H9 (cell line): ENCODE data around the gene MARK2. TPM values are rescaled to one million over a fixed set of nuclear protein-coding genes. Genes with fewer than 3 reads are reported as not detected.
A peak's percentile ranks its signal among the peaks of the same experiment; 100 is the strongest.

Experiments used
- DNase-seq: peaks from one replicate; pipeline ENCODE4 v3.0.0-alpha.2; 2017
- H2AFZ ChIP-seq: one replicate; pipeline ENCODE4 v1.6.1; 2013; ENCODE audit warnings: mild to moderate bottlenecking, low read length, control low read depth, moderate library complexity
- H2AK5ac ChIP-seq: 2 replicates; pipeline ENCODE4 v1.6.1; 2013; ENCODE audit warnings: low read length, control low read depth, mixed read lengths; ENCODE audit not compliant: insufficient read length
- H2BK120ac ChIP-seq: one replicate; pipeline ENCODE4 v1.6.1; 2013; ENCODE audit warnings: low read depth, mild to moderate bottlenecking, low read length, control low read depth, inconsistent platforms; ENCODE audit not compliant: poor library complexity, severe bottlenecking
- H2BK12ac ChIP-seq: 2 replicates; pipeline ENCODE4 v1.6.1; 2013; ENCODE audit warnings: low read length, control low read depth, mixed read lengths, low read depth; ENCODE audit not compliant: insufficient read length
- H2BK15ac ChIP-seq: 2 replicates; pipeline ENCODE4 v1.6.1; 2013; ENCODE audit warnings: low read depth, low read length, control low read depth
- H2BK20ac ChIP-seq: one replicate; pipeline ENCODE4 v1.6.1; 2013; ENCODE audit warnings: low read depth, mild to moderate bottlenecking, low read length, control low read depth, inconsistent platforms; ENCODE audit not compliant: poor library complexity, severe bottlenecking
- H2BK5ac ChIP-seq: 2 replicates; pipeline ENCODE4 v1.6.1; 2013; ENCODE audit warnings: low read length, control low read depth, mixed read lengths; ENCODE audit not compliant: insufficient read length
- H3K14ac ChIP-seq: 2 replicates; pipeline ENCODE4 v1.6.1; 2013; ENCODE audit warnings: low read length, control low read depth; ENCODE audit not compliant: insufficient read depth
- H3K18ac ChIP-seq: 2 replicates; pipeline ENCODE4 v1.6.1; 2013; ENCODE audit warnings: low read depth, mild to moderate bottlenecking, mixed read lengths, low read length, control low read depth; ENCODE audit not compliant: insufficient read length
- H3K23ac ChIP-seq: 2 replicates; pipeline ENCODE4 v1.6.1; 2013; ENCODE audit warnings: low read length, control low read depth, mixed read lengths, low read depth; ENCODE audit not compliant: insufficient read length
- H3K23me2 ChIP-seq: 2 replicates; pipeline ENCODE4 v1.6.1; 2013; ENCODE audit warnings: low read depth, mild to moderate bottlenecking, mixed read lengths, low read length, control low read depth; ENCODE audit not compliant: insufficient read length, poor library complexity, severe bottlenecking
- H3K27ac ChIP-seq: 2 replicates; pipeline ENCODE4 v1.5.1; 2013; ENCODE audit warnings: low read length, control low read depth, mixed read lengths, low read depth; ENCODE audit not compliant: insufficient read length
- H3K27me3 ChIP-seq: 2 replicates; pipeline ENCODE4 v1.6.1; 2013; ENCODE audit warnings: low read length, control low read depth, inconsistent platforms; ENCODE audit not compliant: insufficient read depth
- H3K4ac ChIP-seq: 2 replicates; pipeline ENCODE4 v1.6.1; 2013; ENCODE audit warnings: low read depth, mild to moderate bottlenecking, control low read depth, inconsistent platforms, low read length, moderate library complexity
- H3K4me1 ChIP-seq: 2 replicates; pipeline ENCODE4 v1.6.1; 2013; ENCODE audit warnings: low read length, control low read depth, inconsistent platforms; ENCODE audit not compliant: insufficient read depth
- H3K4me2 ChIP-seq: 2 replicates; pipeline ENCODE4 v1.6.1; 2013; ENCODE audit warnings: low read length, control low read depth, mixed read lengths; ENCODE audit not compliant: insufficient read length, insufficient read depth
- H3K56ac ChIP-seq: 2 replicates; pipeline ENCODE4 v1.6.1; 2013; ENCODE audit warnings: low read depth, mild to moderate bottlenecking, mixed read lengths, low read length, control low read depth; ENCODE audit not compliant: insufficient read length
- H3K79me1 ChIP-seq: 2 replicates; pipeline ENCODE4 v1.6.1; 2013; ENCODE audit warnings: low read depth, mild to moderate bottlenecking, moderate library complexity, low read length, control low read depth, inconsistent platforms; ENCODE audit not compliant: insufficient read depth, poor library complexity, severe bottlenecking
- H3K79me2 ChIP-seq: 2 replicates; pipeline ENCODE4 v1.6.1; 2013; ENCODE audit warnings: low read length, control low read depth, inconsistent platforms; ENCODE audit not compliant: insufficient read depth
- H3K9ac ChIP-seq: 2 replicates; pipeline ENCODE4 v1.6.1; 2013; ENCODE audit warnings: low read length, control low read depth, mixed read lengths; ENCODE audit not compliant: insufficient read length; ENCODE audit errors: extremely low read depth
- H3K9me3 ChIP-seq: one replicate; pipeline ENCODE4 v1.6.1; 2013; ENCODE audit warnings: low read depth, low read length, inconsistent platforms; ENCODE audit not compliant: control insufficient read depth
- H3T11ph ChIP-seq: one replicate; pipeline ENCODE4 v1.6.1; 2013; ENCODE audit warnings: mild to moderate bottlenecking, low read length, control low read depth, inconsistent platforms
- H4K20me1 ChIP-seq: one replicate; pipeline ENCODE4 v1.6.1; 2013; ENCODE audit not compliant: control insufficient read depth, insufficient read length, insufficient read depth
- H4K5ac ChIP-seq: 2 replicates; pipeline ENCODE4 v1.6.1; 2013; ENCODE audit warnings: low read depth, mild to moderate bottlenecking, mixed read lengths, low read length, control low read depth; ENCODE audit not compliant: insufficient read length
- H4K8ac ChIP-seq: replicated peaks from 2 replicates; pipeline ENCODE4 v1.6.1; 2013; ENCODE audit warnings: low read length, control low read depth, mixed read lengths, low read depth; ENCODE audit not compliant: insufficient read length
- H4K91ac ChIP-seq: 2 replicates; pipeline ENCODE4 v1.6.1; 2013; ENCODE audit warnings: low read depth, mild to moderate bottlenecking, moderate library complexity, mixed read lengths, low read length, control low read depth; ENCODE audit not compliant: insufficient read length
- H3K27ac Mint-ChIP-seq, 3 experiments: 2 replicates in 2 of 3; 3 replicates in 1 of 3; pipeline ENCODE4 v1.8.0; 2020 to 2021; ENCODE audit warnings: mixed read lengths in 3 of 3, mild to moderate bottlenecking in 1 of 3, moderate library complexity in 1 of 3
- H3K27me3 Mint-ChIP-seq: 2 replicates; pipeline ENCODE4 v1.8.0; 2021; ENCODE audit warnings: low read depth, mild to moderate bottlenecking, moderate library complexity, mixed read lengths
- H3K36me3 Mint-ChIP-seq, 3 experiments: 2 replicates in 2 of 3; 3 replicates in 1 of 3; pipeline ENCODE4 v1.8.0; 2020 to 2021; ENCODE audit warnings: low read depth in 3 of 3, mixed read lengths in 3 of 3; ENCODE audit not compliant: insufficient read depth in 1 of 3
- H3K4me1 Mint-ChIP-seq, 2 experiments: 2 replicates each; pipeline ENCODE4 v1.8.0; 2020; ENCODE audit warnings: mixed read lengths in 2 of 2
- H3K4me3 Mint-ChIP-seq, 2 experiments: 2 replicates in 1 of 2; 3 replicates in 1 of 2; pipeline ENCODE4 v1.8.0; 2020 to 2021; ENCODE audit warnings: mild to moderate bottlenecking in 2 of 2, mixed read lengths in 2 of 2, moderate library complexity in 1 of 2
- H3K9me3 Mint-ChIP-seq, 2 experiments: 2 replicates in 1 of 2; 3 replicates in 1 of 2; pipeline ENCODE4 v1.8.0; 2020; ENCODE audit warnings: mild to moderate bottlenecking in 2 of 2, mixed read lengths in 2 of 2, moderate library complexity in 1 of 2
- CTCF ChIP-seq: fragments of 200-600 bp; sonication (generic); conservative IDR thresholded peaks from 3 replicates; pipeline ENCODE4 v1.8.0; 2021; ENCODE audit warnings: antibody characterized with exemption, mild to moderate bottlenecking
- WGBS: extraction: QIAGEN DNeasy Blood & Tissue Kit; methylation state at CpG from one replicate; pipeline ENCODE4 v1.1.7; 2013; ENCODE audit warnings: missing lambda C conversion rate, low lambda C conversion rate, mixed read lengths; ENCODE audit not compliant: insufficient read length; ENCODE audit errors: extremely low coverage; 5-methylcytosine and 5-hydroxymethylcytosine counted together
- total RNA-seq: library from RNA; stranded (reverse); gene quantifications from 2 replicates; pipeline ENCODE4 v1.2.1, GENCODE V29; 2021

Gene MARK2
- total RNA-seq, 1 experiment from 2014 or later = 45.7 TPM

GRCh38 chr11:63841554-63841953 lies 2.6 kb downstream of the MARK2 start:
- H2BK12ac ChIP-seq = no peak overlapping the region

More at GRCh38 chr11:63841554-63841953, 2.6 kb downstream of the MARK2 start:
- H3K79me2 ChIP-seq = peaks cover 39% of the 10 kb centered on the region; the same call in 1 of the 2 replicates
- no peak overlapping the region for H3K18ac ChIP-seq
- H3K9ac ChIP-seq = peak overlapping the region; percentile 48
- peak overlapping the region; percentile 85 for H3K4me2 ChIP-seq
- no peak overlapping the region for H2BK5ac ChIP-seq
- TF ChIP-seq CTCF = no peak
- peaks cover 16% of the 10 kb centered on the region for H3K4me1 ChIP-seq
- no peak overlapping the region; the same call in 1 of the 2 replicates for H3K14ac ChIP-seq
- H3T11ph ChIP-seq = no peak overlapping the region
- no peaks in the 10 kb centered on the region for H4K20me1 ChIP-seq
- H2AK5ac ChIP-seq = no peak overlapping the region
- H3K4ac ChIP-seq = no peak overlapping the region
- H4K8ac ChIP-seq = no peak overlapping the region
- Mint-ChIP-seq H3K9me3 (peaks cover 0 to 4% of the 10 kb centered on the region in 2 experiments; a peak in 1 of 5 replicates), H3K27ac (peak overlapping the region; percentile 22 to 43 (median 36); a peak in 4 of 7 replicates), H3K27me3 (no peaks in the 10 kb centered on the region), H3K4me3 (peak overlapping the region; percentile 95 to 96), H3K36me3 (peaks cover 3 to 22% (median 16%) of the 10 kb centered on the region in 3 experiments), H3K4me1 (peaks cover 66 to 81% of the 10 kb centered on the region in 2 experiments)
- H3K79me1 ChIP-seq = peaks cover 13% of the 10 kb centered on the region
- no peak overlapping the region for H2AFZ ChIP-seq
- H3K56ac ChIP-seq = no peak overlapping the region
- H3K23ac ChIP-seq = no peak overlapping the region
- no peaks in the 10 kb centered on the region for H3K9me3 ChIP-seq
- H4K91ac ChIP-seq = no peak overlapping the region
- no peak overlapping the region for H3K27ac ChIP-seq
- H2BK15ac ChIP-seq = no peak overlapping the region
- H2BK20ac ChIP-seq = no peak overlapping the region
- DNase-seq = peak; percentile 65
- H3K23me2 ChIP-seq = peaks cover 15% of the 10 kb centered on the region
- WGBS = no CpG with 5 or more reads among the region's 3 CpGs
- H2BK120ac ChIP-seq = no peak overlapping the region
- no peaks in the 10 kb centered on the region for H3K27me3 ChIP-seq
- no peak overlapping the region for H4K5ac ChIP-seq
